Left kidney (tissue), 2 donors: ENCODE results near the gene HOXA11. TPM values are rescaled to one million over a fixed set of nuclear protein-coding genes. Genes with fewer than 3 reads are reported as not detected.
A peak's percentile ranks its signal among the peaks of the same experiment; 100 is the strongest.

Source experiments
- DNase-seq: peaks from one replicate; pipeline ENCODE4 v3.0.0-alpha.2; 2013
- polyA plus RNA-seq: library from polyadenylated mRNA; unstranded; fragments of 120-200 nt; gene quantifications from one replicate; pipeline ENCODE4 v1.2.1, GENCODE V29; 2013; ENCODE audit not compliant: insufficient read length

HOXA11 gene
- polyA plus RNA-seq, 1 donor: 32.2 TPM

DNA sequence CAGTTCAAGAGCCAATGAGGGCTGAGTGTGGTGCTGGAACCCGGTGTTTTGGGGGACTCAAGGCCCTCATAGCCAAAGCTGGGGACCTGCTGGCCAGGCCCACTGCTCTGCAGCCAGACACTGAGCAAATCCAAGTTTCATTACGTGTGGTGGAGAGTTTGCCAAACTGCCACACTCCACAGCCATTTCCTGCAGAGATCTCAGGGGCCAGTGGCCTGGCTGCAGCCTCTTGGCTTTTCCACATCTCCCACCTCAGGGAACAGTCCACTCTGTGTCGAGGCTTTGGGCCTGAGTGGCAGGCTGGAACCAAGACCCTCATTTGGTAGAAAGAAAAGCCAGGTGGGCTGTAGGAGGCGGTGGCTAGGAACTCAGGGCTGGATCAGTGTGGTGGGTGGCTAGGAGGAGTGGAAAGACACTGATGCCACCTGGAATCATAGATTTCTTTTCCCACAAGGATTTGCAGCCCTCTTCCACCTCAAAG, 3.2 kb downstream of the HOXA11 start:
- no peak for DNase-seq

DNA sequence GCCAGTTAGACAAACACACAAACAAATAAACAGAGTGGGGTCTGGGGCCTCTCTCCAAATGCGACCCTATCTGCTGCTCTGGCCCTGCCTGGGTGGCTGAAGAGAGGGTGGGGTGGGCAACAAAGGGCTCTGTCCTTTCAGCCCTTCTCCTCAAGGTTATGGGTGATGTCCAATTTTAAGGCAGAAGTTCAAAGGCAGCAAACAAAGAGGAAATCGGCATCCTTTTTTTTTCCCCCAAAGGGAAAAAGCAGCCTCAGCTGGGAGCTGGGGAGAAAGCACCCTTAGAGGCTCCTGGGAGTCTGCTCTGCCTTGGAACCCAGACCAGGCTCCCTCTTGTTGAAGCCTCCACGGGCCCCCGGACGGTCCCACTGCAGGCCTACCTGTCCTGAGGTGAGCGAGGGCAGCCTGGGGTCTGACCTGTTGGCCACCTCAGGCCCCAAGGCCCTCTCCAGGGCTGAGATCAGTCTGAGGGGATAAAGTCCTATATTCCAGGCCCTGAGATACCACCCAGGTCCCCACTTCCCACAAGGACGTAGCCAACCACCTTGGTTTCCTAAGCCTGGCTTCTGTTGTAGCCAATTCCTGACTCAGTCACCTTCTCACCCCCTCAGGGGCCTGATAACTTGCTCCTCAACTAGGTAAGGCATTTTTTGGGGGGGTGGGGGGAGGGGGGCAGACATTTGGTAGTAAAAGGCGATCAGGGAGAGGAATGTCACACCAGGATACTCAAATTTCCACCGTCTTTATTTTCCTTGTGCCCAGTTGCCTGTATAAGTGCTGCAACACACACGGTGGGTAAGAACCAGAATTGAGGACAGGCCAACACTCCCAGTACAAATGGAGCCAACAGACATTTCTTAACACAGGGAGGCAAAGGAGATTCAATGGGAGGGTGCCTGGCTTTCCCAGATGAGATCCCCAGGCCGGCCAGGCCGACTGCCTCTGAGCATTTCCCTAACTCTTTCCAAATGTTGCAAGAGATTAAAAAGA, 4.3 kb downstream of the HOXA11 start:
- no peak for DNase-seq

DNA sequence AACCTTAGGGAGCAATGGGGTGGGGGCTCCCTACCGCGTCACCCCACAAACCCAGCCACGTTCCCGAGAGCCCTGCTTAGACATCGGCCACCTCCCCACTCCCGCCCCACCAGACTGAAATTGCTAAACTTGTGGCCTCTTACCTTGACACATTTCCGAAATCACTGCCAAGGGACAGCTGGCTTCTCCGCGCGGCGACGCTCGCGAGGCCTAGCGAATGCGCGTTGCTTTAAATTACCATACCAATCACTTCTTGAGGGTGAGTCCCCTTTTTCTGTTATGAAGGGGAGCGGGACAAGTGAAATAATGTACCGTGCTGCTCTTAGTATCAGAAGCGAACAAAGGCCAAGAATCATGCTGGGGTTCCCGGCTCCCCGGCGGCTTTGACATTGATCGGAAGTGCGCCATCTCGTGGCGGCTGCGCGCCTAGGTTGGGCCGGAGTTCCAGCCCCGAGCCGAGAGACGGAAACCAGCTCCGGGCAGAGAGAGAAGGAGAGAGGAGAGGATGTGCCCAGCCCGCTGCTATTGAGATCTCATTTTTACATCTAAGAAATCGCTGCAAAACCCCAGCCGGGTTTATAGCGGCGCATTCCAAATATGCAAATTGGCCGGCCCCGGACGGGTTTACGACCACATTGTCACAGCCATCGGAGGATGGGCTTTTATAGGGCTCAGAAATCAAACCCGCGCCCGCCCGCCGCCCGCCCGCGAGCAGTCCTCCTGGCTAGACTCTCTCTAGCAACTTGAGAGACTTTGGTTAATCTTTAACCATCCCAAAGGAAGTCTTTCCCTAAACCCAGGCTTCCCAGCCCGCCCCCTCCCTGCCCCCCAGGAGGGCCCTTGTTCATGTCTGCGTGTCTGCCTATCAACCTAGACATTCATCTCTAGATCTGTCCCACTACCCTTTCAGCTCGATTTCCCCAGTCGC, 5.3 kb downstream of the HOXA11 start:
- peak; percentile 91 for DNase-seq

DNA sequence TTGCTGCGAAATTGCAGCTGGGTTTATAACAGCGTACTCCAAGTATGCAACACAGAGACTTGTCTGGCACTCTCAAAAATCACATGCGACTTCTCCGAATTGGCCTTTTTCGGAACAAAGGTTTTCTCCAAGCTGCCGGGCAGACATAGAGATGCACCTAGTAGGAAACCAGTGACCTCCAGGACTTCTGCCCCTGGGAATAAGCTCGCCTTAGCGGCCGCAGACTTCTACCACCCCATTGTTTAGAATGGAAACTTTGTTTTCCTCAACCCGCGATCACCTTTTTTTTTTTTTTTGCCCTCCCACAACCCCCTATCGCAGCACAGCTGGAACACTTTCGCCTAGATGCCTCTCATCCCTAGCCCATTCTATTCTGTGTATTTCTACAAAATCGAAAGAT, 6.0 kb downstream of the HOXA11 start:
- DNase-seq: no peak

DNA sequence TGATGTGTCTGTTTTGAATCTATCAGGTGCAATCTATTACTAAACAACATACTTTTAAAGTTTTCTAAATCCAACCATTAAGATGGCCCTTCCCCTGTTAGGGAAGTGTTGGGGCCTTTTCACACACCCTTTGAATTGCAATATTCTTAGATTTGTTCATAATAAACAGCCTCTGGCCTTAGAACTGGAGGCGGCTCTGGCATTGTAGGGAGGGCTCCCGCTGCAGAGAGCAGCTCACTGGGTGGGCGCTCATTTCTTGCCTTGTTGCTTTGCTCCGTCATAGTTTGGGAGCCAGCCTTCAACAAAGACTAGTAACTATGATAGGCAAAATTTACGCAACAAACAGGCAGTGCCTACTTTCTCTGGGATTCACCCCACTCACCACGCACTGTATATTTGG, 6.7 kb downstream of the HOXA11 start:
- no peak for DNase-seq

DNA sequence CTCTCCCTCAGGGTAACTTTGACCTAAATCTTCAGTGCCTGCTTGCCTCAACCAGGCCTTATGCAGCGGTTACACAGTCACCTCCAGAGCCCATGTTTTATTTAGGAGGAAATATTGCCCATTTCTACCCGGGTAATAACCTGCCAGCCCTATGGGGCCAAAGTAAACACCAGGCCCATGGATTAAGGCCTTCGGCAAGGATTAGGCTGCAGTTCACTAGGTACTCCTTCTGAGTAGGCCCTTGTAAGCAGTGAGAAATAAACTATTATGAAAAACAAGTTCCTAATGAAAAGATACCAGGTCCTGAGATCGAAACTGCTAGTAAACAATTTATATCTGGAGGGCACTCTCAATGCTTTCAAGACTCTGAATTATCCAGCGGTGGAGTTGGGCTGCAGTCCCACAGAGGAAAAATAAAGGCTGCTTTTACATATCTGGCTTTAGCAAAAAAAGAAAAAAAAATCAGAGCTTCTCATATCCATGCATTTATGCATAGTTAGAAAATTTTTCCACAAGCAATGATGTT, 7.2 kb downstream of the HOXA11 start:
- no peak for DNase-seq

DNA sequence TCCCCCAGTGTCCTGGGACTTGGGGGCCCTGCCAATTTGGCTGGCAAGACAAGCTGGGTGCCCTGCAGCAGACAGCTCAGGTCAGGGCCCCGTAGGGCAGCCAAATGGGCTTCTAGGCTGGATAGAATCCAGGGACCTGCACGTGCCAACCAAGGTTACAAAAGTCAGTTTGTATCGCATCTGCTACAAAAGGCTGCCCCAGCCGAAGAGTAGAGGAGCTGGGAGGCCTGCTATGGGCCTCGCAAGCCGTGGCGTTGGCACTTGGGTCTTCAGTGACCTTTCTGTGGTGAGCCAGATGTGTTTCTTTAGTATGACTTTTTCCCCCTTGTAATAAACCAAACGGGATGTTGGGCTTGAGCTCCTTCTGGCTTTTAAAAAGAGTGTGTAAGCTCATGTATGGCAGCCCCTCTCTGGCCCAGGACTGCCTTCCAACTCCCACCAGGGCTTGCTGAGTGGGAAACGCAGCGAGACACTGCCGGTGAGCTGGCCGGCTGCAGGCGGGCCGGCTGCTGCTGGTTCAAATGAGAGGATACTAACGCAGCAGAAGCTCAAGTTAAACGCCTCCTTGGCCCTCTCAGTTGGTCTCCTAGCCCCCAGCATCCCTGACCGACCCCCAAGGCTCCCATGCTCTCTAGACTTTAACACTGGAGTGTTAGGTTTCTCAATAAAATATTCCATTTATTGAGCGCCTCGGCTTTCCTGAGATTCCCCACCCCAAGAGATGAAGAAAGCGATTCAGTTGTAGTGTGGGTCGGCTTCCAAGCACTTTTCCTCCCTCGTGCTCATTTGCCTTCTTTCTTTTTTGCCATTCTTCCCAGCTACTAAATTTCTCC, 7.9 kb downstream of the HOXA11 start:
- DNase-seq: no peak

DNA sequence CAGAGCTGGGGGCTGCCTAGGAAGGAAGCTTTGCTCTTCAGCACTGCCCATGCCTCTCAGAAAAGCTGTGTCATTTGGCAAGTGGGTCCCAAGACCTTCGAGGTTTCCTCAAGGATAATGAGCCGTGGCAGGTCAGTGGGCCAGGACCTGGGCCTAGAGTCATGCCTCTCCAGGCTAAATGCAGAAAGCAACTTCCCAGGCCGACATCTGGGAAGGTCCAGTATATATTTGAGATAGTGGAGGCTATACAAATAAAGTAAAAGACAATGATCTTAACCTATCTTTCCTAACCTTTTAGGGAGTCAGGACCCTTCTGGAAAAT, 8.5 kb downstream of the HOXA11 start:
- no peak for DNase-seq

DNA sequence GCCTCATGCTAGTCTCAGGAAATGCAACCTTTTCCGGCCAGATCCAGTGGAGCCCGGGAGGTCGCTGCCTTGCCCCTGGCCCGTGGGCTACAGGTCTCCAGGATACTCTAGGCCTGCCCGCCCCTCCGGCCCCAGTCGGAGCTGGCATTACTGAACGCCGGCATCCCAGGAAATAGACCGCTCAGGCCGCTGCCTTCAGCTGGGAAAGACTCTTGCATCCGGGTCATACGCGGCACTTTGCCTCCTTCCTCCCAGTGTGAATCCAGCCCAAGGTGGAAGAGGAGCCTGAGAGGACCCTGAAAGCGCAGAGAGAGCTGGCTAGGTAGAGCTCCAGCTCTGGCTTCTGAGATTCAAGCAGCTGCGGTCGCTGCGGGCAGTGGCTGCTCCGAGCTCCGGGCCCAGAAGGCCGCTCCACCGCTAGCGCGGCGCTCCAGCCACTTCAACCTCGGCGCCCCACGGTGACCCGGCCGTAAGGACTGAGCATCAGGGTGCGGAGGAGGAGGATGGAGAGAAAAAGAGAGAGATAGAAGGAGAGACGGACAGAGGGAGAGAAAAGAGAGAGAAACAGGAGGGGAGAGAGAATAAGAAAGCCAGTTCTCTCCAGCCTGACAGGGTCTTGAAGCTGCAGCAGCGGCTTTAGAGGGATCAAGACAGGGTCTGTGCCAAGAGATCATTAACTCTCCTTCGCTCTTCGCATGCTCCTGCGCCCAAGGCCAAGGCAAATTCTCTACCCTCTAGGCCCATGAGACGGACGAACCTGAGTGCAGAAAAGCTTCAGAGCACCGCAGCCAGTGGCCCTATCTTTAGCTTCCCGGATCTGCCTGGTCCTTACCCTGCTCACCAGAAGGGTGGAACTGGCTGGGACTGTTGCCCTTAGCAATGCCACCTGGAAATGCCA, 9.2 kb downstream of the HOXA11 start:
- DNase-seq: no peak

DNA sequence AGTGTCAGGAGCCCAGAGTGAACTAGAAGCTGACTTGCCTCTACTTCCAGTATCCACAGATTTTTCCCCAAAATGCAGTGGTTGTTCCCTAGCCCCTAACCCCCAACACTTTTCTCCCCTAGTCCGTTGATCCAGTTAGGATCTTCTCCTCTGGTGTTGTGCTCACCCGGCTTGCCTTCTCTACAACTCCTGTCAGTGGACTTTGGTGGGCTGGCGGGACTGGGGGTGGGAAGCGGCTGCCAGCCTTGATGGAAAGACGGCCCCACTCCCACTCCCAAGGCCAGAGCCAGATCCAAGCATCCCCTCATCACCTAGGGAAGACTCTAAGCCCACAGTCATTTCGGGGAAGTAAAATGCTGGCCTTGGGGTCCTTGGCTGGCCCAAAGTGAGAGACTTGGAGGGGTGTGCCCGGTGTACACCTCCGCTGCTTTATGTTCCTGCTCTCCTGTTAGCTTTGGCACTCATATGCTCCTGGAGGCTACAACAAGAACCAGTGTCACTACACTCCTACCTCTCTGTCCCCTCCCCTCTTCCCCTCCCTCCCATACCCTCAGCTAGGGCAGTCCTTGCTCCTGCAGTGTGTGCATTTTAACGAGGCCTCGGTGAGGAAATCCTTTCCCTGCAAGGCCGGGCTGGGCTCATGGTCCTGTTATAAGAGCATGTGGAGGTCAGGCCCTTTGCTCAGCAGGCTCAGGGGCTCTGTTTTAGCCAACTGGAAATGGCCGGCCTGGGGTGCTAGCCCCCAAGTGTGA, 10.0 kb downstream of the HOXA11 start:
- DNase-seq: no peak

DNA sequence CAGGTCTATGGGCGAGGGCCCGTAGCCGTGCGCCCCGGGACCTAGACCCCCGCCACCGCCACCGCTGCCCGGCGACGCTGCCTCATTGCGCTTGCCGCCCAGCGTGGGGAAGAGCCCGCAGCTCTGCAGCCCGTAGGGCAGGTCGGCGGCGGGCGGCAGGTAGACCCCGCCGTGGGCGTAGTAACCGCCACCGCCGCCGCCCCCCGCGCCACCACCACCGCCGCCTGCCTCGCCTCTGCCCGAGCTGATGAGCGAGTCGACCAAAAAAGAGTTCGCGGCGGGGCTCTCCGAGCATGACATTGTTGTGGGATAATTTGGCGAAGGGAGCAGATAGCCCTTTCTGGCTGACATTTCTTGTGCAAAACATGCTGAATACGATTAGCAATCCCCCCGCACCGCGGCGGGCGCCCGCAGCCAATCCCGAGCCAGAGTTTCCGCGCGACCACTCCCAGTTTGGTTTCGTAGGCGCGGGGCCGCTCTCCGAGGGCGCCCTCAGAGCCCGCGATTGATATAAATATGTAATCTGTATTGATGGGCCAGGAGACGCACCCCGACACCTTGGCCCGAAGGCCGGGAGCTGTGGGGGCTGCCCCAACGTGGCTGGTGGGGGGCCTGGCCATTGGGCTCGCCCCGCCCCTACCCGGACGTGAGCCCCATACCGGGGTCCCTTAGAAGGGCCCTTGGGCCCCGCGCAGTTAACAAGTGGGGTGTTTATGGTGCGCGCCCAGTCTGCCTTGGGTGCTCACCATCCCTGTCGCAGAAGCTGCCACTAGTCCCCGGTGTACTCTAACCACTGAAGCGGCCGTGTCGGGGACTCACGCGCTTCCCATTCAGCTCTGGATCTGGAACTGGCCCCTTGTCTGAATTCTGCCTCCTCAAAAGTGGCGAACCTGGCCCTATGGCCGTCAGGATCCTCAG, 10.8 kb downstream of the HOXA11 start, which contains the start of gene HOXA10:
HOXA10 (minus strand) TSS at position 365 of the 918 bp plus-strand sequence; CDS start at position 351, 14 bp downstream.
- peak; percentile 84 for DNase-seq

DNA sequence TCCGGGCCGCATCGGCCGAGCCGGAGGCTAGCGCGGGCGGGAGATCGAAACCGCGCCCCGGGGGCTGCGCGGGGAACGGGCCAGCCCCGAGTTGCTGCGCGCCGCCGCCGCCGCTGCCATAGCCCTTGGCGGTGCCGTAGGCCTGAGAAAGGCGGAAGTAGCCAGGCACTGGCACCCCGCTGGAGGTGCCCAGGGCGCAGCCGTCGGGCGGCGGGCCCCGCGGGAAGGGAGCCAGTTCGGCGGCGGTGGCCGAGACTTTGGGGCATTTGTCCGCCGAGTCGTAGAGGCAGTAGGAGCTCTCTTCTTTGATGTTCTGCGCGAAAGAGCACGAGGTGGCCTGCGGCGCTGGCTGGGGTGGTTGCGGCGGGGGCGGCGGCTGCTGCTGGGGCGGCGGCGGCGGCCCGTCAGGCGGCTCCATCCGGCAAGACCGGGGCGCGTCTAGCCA, 11.5 kb downstream of the HOXA11 start:
- no peak for DNase-seq

DNA sequence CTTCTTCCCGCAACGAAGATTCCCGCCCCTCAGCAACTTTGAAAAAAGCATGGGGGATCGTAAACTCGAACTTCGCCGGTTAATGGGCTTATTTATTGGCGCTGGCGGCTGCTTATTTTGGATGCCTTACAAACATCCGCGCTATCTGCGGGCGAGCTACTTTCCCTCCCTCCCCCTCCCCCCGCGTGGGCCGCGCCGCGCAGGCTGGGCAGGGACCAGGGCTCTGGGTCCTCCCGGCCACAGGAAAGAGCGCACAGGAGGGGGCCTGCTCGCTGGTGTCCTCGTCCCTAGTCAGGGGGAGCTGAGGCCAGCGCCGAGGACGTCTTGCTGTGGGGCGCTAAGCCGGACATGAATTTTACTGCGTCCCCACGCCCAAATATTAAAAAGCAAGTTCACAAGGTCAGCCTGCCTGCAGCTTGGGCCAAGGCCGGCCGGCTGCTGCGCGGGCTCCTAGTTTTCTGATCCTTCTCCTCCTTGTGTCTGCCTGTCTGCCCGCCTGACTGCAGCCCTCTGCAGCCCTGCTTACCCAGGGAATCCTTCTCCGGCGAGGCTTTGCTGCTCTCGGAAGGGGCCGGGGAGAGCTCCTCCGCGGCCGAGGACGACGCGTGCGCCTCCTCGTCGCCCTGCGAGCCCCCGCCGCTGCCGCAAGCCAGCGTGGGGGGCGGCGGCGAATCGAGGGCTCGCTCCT, 12.1 kb downstream of the HOXA11 start:
- DNase-seq: peak; percentile 83

DNA sequence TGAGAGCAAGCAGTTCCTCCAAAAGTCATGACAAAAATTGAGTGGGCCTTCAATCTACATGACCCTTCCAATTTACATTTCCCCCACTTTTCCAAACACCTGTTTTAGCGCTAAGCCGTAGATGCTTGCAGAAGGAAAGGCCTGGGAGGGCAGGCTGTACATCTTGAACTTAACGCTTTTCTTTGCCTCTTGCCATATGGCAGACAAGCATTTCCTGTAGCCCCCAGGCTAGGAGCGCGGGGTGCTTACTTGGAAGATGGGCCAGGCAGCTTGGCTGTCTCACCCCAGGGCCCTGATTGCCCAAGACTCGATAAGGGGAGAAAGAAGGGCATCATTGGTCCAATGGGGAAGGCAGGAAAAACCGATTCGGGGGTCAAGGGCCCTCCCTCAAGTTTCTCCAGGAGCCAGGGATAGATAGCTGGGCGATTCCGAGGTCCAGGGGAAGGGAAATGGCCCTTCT, 12.7 kb downstream of the HOXA11 start:
- DNase-seq: no peak

DNA sequence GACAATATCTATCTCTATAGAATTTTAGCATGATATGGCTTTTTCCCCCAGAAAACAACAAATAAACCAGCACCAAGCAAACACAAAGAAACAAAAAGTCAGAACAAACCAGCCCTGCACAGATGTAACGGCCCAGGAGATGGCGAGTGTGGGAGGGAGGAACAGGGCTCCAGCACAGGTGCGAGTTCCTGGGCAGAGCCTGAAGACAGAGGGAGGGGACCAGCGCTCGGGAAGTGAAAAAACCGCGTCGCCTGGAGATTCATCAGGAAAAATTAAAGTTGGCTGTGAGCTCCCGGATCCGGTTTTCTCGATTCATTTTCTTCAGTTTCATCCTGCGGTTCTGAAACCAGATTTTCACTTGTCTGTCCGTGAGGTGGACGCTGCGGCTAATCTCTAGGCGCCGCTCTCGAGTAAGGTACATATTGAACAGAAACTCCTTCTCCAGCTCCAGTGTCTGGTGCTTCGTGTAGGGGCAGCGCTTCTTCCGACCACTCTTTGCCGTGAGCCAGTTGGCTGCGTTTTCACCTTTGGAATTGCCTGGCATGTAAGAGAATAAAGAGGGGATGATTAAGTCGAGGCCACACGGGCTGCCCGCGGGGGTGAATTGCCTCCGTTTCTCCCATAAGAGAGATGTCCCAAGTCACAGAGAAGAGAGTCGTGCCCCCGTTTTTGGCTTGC, 13.3 kb downstream of the HOXA11 start:
- no peak for DNase-seq

DNA sequence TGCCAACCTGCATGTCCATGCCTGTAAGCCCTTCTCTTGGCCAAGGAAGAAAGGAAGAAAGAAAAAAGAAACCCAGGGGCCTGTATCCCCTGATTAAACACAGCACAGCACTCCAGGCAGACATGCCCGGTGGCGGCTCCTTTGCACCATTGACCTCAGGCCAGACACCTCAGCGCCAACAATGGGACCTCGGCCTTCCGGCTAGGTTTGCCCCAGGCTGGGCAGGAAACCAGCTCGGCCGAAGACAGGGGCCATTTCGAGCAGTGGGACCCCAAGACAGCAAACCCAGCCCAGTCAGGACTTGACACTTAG, 13.8 kb downstream of the HOXA11 start:
- DNase-seq: no peak
